OCI-LY7 (cell line): ENCODE measurements around the gene ROCK2. TPM values are rescaled to one million over a fixed set of nuclear protein-coding genes. Genes with fewer than 3 reads are reported as not detected.

Source experiments
- BruUV-seq: library from RNA; stranded (reverse); fragments of 400-500 nt; replicated peaks from 2 replicates; lab custom pipeline; 2021; lab: Mats Ljungman, UMichigan
- CTCF ChIA-PET: fragments of 300-600 bp; sonication (Branson Sonifier 250); formaldehyde crosslinking; loops from one replicate; lab custom pipeline; 2022; ENCODE audit warnings: antibody characterized with exemption; ENCODE audit not compliant: unreplicated experiment; lab: Charles Lee
- POLR2A ChIA-PET: fragments of 300-600 bp; sonication (Branson Sonifier 250); formaldehyde crosslinking; loops from one replicate; lab custom pipeline; 2022; ENCODE audit warnings: antibody characterized with exemption; lab: Charles Lee
- DNase-seq: peaks from one replicate; pipeline ENCODE4 v3.0.0-alpha.2; 2015; ENCODE audit warnings: low spot score
- H2AFZ ChIP-seq: fragments of 200-600 bp; sonication (generic), shearing (Covaris generic); 2 replicates; pipeline ENCODE4 v1.6.1; 2014; ENCODE audit warnings: mild to moderate bottlenecking, antibody characterized with exemption, low read length, moderate library complexity
- H3K27ac ChIP-seq: fragments of 200-600 bp; sonication (generic); 2 replicates; pipeline ENCODE4 v1.5.1; 2014; ENCODE audit warnings: mixed run types, low read depth, mild to moderate bottlenecking, moderate library complexity, low read length, inconsistent platforms; ENCODE audit not compliant: poor library complexity, severe bottlenecking
- H3K36me3 ChIP-seq: fragments of 200-600 bp; sonication (generic); 2 replicates; pipeline ENCODE4 v1.6.1; 2014; ENCODE audit warnings: mild to moderate bottlenecking, antibody characterized with exemption, low read length, moderate library complexity, mixed read lengths; ENCODE audit not compliant: insufficient read depth
- H3K4me1 ChIP-seq: fragments of 200-600 bp; sonication (generic); 2 replicates; pipeline ENCODE4 v1.5.1; 2014; ENCODE audit warnings: mild to moderate bottlenecking, low read length; ENCODE audit not compliant: insufficient read depth, poor library complexity, severe bottlenecking
- H3K4me2 ChIP-seq: fragments of 200-600 bp; sonication (generic); 2 replicates; pipeline ENCODE4 v1.6.1; 2014; ENCODE audit warnings: mild to moderate bottlenecking, low read length
- H3K4me3 ChIP-seq: fragments of 200-600 bp; sonication (generic); 2 replicates; pipeline ENCODE4 v1.5.1; 2014; ENCODE audit warnings: mild to moderate bottlenecking, low read depth, low read length; ENCODE audit not compliant: poor library complexity, severe bottlenecking
- H3K79me2 ChIP-seq: fragments of 200-600 bp; sonication (generic); 2 replicates; pipeline ENCODE4 v1.6.1; 2016; ENCODE audit warnings: low read depth, mild to moderate bottlenecking, low read length, moderate library complexity, mixed read lengths; ENCODE audit not compliant: insufficient read depth
- H3K9me2 ChIP-seq: fragments of 200-600 bp; sonication (generic); 2 replicates; pipeline ENCODE4 v1.6.1; 2016; ENCODE audit warnings: mild to moderate bottlenecking, low read length, mixed read lengths; ENCODE audit not compliant: insufficient read depth
- H3K9me3 ChIP-seq: fragments of 200-600 bp; sonication (generic); 2 replicates; pipeline ENCODE4 v1.6.1; 2014; ENCODE audit warnings: mild to moderate bottlenecking, mixed run types, low read length, mixed read lengths
- H4K20me1 ChIP-seq: fragments of 200-600 bp; sonication (generic); 2 replicates; pipeline ENCODE4 v1.6.1; 2014; ENCODE audit warnings: mild to moderate bottlenecking, antibody characterized with exemption, low read length, moderate library complexity, mixed read lengths; ENCODE audit not compliant: insufficient read depth
- CTCF ChIP-seq: fragments of 200-600 bp; sonication (generic); conservative IDR thresholded peaks from 2 replicates; pipeline ENCODE4 v1.5.1; 2014; ENCODE audit warnings: mild to moderate bottlenecking, antibody characterized with exemption, low read length, moderate library complexity, mixed read lengths
- EZH2phosphoT487 ChIP-seq: fragments of 200-600 bp; sonication (generic); IDR thresholded peaks from 2 replicates; pipeline ENCODE4 v1.6.1; 2018; ENCODE audit warnings: low read depth, borderline replicate concordance, mild to moderate bottlenecking, mixed run types, antibody characterized with exemption, low read length, moderate library complexity, mixed read lengths
- intact Hi-C: fragments of 100-400 bp; cut with micrococcal nuclease; formaldehyde crosslinking; loops from one replicate; pipeline ENCODE4 v1.10.0; 2022; ENCODE audit not compliant: unreplicated experiment
- total RNA-seq, 2 experiments: library from RNA; depleted of rRNA in 1 of 2; stranded (reverse); fragments of >200 nt in 1 of 2; shearing (Covaris generic) in 1 of 2; gene quantifications; 2 replicates each; pipeline ENCODE4 v1.2.3, GENCODE V29; 2014 to 2022

Gene ROCK2
- total RNA-seq, 2 experiments from 2014 or later, result 12.4 to 21.0 TPM

- TF ChIP-seq CTCF (no peak), EZH2phosphoT487 (no peak)
- DNase-seq, result no peak
- ChIA-PET CTCF (no interaction called here), POLR2A (interaction anchor here (0.7 kb wide), 1 partner anchor 13 kb away, joined by 5 read pairs; no protein-coding TSS in a partner anchor)
- Histone ChIP-seq H3K4me3 (no peak overlapping the region), H3K9me2 (no peaks in the 10 kb centered on the region), H3K9me3 (no peaks in the 10 kb centered on the region), H2AFZ (peak overlapping the region; percentile 7; the same call in 1 of the 2 replicates), H3K36me3 (no peaks in the 10 kb centered on the region), H4K20me1 (no peaks in the 10 kb centered on the region), H3K27ac (no peak overlapping the region), H3K4me1 (peaks cover 42% of the 10 kb centered on the region), H3K4me2 (no peak overlapping the region), H3K79me2 (no peaks in the 10 kb centered on the region)
- intact Hi-C loops, result no loop called here
- no TSS peak for BruUV-seq
Observed at GRCh38 chr2:11379558-11379957, 35.1 kb upstream of the ROCK2 start.

- CTCF ChIA-PET, result interaction anchor here (0.5 kb wide), 1 partner anchor 17 kb away, joined by 4 read pairs; no protein-coding TSS in a partner anchor
- H3K4me2 ChIP-seq, result peak overlapping the region; percentile 60
- H4K20me1 ChIP-seq, result no peaks in the 10 kb centered on the region
- peak overlapping the region; percentile 29 for H3K27ac ChIP-seq
- no TSS peak for BruUV-seq
- POLR2A ChIA-PET, result interaction anchor here (0.8 to 2.3 kb wide), 3 partner anchors 10 to 22 kb away, joined by 3 to 11 read pairs (median 4); no protein-coding TSS in a partner anchor
- peak overlapping the region; percentile 77; the same call in 1 of the 2 replicates for H2AFZ ChIP-seq
- peaks cover 55% of the 10 kb centered on the region for H3K4me1 ChIP-seq
- intact Hi-C loops, result no loop called here
- peak; percentile 63 for DNase-seq
- no peaks in the 10 kb centered on the region for H3K36me3 ChIP-seq
- TF ChIP-seq CTCF, result no peak
- TF ChIP-seq EZH2phosphoT487, result no peak
- H3K9me2 ChIP-seq, result no peaks in the 10 kb centered on the region
- H3K9me3 ChIP-seq, result no peaks in the 10 kb centered on the region
- H3K79me2 ChIP-seq, result no peaks in the 10 kb centered on the region
- peak overlapping the region; percentile 19 for H3K4me3 ChIP-seq
Observed at GRCh38 chr2:11377928-11378545, 33.6 kb upstream of the ROCK2 start.

GRCh38 chr2:11376071-11376470 is 31.6 kb upstream of the ROCK2 start:
- Histone ChIP-seq H3K9me3 (no peaks in the 10 kb centered on the region), H3K79me2 (no peaks in the 10 kb centered on the region), H3K4me3 (no peak overlapping the region), H3K36me3 (no peaks in the 10 kb centered on the region), H3K9me2 (no peaks in the 10 kb centered on the region), H3K27ac (no peak overlapping the region), H4K20me1 (no peaks in the 10 kb centered on the region), H3K4me2 (no peak overlapping the region), H2AFZ (no peak overlapping the region), H3K4me1 (peaks cover 54% of the 10 kb centered on the region)
- ChIA-PET POLR2A (interaction anchor here (1.0 to 2.3 kb wide), 4 partner anchors 9 to 34 kb away, joined by 3 to 11 read pairs (median 4); no protein-coding TSS in a partner anchor), CTCF (no interaction called here)
- intact Hi-C loops, result no loop called here
- BruUV-seq, result no TSS peak
- TF ChIP-seq CTCF (no peak), EZH2phosphoT487 (no peak)
- no peak for DNase-seq
